Measurements from ENCODE around the gene SPPL2A.

Gene SPPL2A

DNA sequence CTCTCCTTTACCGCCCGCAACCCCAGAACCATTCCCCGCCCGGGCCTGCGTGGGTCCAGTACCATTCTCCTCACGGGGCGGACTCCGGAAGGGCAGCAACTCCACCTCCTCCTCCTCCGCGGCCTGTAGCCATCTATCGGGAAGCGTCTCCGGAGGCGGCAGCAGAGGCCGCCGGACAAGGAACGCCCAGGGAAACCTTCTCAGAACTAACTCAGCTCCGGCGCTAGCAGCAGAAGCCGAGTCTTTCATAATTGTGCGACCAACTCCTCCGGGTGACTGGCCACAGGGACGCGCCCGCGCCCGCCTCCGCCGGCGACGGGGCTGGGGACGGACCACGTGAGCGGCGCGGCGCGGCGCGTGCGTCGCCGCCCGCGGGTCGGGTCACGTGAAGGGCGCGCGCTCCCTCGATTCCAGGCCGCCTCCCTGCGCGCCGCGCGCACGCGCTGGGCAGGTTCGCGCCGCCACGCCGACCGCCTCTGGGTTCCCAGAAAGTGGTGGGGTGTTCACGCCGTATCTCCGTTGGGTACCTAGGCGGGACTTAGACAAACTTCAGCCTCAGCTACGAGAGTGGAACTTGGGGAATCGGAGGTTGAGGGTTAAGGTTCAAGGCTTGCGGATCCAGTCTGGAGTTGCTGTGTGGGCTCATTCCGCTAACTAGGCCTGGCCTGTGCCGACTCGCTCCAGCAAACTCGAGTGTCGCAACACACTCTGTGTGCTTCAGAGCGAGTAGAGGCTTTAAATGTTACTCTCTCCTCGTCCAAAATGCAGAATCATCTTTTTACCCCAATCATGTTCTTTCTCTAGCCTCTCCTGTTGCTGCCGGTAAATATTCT, 78.8 kb downstream of the SPPL2A start, which contains the start of gene TRPM7:
TRPM7 (minus strand) TSS at position 329 of the 833 bp plus-strand sequence; CDS start at position 65, 264 bp downstream.
- peak; percentile 85 to 87 for DNase-seq (ENCODE audit: low read depth in 2 of 2)

DNA sequence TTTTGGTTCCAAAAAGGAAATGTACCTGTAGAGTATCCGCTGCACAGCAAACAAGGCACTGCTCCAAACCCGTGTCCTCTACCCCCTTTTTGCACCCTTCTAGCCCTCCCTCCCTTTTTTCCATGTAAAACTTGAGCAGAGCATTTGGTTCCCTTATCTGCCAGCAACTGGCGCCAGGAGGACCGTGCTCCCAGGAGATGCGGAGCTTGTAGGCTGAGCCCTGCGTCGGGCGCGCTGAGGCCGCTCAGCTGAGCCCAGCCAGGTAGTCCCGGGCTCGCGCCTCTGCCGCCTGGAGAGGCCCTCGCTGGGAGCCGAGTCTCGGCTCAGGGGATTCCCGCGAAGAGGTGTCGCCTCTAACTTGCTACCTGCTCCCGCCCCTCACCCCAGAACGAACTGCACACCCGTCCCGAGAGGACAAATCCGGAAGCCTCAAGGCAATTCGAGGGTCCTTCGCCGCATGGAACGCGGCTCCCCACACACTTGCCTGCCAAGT, 79.5 kb downstream of the SPPL2A start:
- peak; percentile 60 to 72 for DNase-seq (ENCODE audit: low read depth in 2 of 2)

DNA sequence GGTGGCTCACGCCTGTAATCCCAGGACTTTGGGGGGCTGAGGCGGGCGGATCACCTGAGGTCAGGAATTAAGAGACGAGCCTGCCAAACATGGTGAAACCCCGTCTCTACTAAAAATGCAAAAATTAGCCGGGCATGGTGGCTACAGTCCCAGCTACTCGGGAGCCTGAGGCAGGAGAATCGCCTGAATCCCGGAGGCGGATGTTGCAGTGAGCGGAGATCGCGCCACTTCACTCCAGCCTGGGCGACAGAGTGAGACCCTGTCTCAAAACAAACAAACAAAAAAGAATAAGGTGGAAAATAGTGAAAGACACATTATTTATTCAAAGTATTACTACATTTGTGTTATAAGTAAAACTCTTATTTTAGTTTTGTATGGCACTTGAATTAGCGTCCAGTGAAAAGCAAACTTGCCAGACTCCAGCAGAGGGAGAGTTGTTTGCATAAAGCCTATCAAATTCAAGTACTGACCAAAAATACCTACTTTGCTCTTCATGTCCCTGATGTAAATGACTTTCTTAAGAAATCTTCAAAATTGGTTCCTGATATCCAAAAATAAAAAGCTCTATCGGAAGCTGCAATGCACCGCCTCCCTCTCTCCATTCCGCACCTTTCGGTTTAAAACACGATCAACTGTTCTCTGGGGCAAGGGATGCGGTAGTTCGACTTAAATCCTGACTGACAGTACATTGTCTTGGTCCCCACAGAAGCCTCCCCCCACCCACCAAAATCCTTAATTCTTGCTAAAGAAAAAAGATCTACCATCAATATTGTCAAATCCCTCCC, 80.1 kb downstream of the SPPL2A start:
- no peak for DNase-seq (ENCODE audit: low read depth in 2 of 2)

DNA sequence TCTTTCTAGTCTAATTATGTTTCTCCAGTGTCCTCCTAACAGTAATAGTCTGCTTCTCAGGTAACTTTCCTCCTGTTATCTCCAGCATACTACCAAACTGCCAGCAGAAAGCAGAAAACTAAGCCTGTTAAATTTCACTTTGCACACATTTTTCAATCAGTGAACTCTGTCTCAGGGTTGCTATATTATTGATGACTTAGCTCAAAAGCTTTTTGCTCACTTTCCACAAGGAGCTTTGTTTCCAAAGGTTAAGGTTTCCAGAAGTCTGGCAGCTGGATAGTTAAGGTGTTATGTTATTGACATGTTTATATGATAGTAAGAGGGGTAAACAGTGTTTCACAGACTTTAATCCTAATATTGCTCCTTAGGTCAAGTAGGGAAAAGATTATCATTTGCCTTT, 84.0 kb downstream of the SPPL2A start:
- DNase-seq (ENCODE audit: low read depth in 2 of 2): no peak

DNA sequence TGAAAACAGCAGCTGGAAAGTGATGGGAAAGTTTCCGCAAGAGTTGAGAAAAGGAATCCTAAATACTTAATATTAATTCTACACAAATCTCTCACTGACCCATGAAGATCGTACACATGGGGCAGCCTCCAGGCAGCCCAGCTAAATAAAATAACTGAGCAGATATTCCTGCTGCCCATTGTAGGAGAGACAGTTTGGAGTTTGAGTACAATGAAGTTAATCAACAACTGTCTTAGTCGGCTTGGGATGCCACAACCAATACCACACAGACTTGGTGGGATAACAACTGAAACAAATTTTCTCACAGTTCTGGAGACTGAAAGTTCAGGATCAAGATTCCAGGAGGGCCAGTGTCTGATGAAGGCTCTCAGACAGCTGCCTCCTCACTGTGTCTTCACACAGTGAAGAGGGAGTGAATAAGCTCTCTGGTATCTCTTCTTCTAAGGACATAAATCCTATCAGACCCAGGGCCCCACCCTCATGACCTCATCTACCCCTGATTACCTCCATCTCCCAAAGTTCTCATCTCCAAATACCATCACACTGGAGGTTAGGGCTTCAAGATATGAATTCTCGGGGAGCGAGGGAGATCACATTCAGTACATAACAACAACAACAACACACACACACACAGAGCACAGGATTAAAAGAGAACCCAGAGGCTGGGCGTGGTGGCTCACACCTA, 88.6 kb downstream of the SPPL2A start:
- DNase-seq (ENCODE audit: low read depth in 2 of 2): no peak

DNA sequence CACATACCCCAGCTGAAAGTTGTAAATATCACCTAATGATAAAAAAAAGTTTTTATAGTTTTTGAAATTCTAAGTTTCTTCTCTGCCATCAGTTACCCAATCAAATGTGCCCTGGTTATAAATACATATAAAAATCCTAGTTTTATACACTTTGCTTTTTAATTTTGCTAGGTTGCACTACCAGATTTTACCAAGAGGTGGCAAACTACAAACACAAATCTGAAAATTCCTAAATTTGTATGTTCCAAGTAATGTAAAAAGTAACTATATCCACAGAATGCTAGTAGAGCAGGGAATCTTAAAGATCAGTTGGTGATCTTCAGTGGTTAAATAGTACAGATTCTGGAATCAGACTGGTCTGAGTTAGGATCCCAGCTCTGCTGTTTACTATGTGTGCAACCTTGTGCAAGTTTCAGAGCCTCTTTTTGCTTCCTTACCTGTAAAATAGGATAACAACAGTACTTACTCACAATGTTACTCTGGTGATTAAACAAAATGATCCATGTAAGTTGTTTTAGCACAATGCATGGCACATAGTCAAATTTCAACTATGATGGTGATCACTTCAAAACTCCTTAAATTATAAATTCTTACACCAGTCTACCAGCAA, 89.9 kb downstream of the SPPL2A start:
- DNase-seq (ENCODE audit: low read depth in 2 of 2): no peak

DNA sequence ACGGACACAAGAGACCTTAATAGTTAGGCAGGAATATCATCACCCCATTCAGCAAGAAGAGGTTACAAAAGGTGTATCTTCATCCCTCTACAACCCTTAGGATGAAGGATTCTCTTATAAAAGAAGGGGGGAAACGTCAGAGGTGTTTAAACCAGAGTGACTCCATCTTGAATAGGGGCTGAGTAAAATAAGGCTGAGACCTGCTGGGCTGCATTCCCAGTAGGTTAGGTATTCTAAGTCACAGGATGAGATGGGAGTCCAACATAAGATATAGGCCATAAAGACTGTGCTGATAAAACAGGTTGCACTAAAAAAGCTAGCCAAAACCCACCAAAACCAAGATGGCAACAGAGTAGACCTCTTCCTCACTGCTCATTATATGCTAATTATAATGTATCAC, 95.4 kb downstream of the SPPL2A start:
- no peak for DNase-seq (ENCODE audit: low read depth in 2 of 2)

DNA sequence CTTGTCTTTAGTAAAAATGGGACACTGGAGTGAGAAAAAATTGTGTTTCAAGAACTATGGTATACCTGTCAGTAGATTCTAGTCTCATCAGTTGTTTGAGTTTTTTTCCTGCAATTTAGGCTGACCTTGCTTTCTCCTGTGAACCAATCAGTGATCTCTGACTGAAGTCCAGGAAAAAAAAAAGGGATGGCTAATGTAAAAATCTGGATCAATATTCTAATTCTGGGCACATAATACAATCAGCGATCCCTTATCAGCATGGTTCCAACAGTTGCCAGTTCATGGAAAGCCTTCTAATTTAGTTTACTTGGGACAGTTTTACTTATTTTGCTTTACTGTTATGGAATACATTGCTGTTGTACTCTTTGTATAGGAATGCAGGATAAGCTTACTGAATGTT, 95.9 kb downstream of the SPPL2A start:
- DNase-seq (ENCODE audit: low read depth in 2 of 2): no peak

DNA sequence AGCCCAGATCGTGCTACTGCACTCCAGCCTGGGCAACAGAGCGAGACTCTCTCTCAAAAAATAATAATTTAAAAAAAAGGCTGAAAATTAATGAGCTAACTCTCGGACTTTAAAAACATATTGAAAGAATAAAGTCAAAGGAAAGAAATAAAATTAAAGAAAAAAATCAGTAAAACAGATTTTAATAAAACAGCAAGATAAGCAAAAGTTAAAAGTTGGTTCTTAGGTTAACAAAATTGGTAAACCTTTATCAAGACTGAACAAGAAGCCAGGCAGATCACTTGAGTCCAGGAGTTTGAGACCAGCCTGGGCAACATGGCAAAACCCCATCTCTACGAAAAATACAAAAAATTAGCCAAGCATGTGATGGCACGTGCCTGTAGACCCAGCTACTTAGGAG, 99.6 kb downstream of the SPPL2A start:
- no peak for DNase-seq (ENCODE audit: low read depth in 2 of 2)

DNA sequence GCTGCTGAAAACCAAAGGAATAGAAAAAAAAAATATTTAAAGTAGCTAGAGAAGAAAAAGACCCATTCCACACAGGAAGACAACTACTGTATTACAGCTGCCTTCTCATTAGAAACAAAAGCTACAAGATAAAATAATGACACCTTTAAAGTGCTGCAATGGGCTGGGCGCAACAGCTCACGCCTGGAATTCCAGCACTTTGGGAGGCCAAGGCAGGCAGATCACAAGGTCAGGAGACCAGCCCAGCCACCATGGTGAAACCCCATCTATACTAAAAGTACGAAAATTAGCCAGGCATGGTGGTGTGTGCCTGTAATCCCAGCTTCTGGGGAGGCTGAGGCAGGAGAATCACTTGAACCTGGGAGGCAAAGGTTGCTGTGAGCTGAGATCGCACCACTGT, 110.0 kb downstream of the SPPL2A start:
- no peak for DNase-seq (ENCODE audit: low read depth in 2 of 2)

DNA sequence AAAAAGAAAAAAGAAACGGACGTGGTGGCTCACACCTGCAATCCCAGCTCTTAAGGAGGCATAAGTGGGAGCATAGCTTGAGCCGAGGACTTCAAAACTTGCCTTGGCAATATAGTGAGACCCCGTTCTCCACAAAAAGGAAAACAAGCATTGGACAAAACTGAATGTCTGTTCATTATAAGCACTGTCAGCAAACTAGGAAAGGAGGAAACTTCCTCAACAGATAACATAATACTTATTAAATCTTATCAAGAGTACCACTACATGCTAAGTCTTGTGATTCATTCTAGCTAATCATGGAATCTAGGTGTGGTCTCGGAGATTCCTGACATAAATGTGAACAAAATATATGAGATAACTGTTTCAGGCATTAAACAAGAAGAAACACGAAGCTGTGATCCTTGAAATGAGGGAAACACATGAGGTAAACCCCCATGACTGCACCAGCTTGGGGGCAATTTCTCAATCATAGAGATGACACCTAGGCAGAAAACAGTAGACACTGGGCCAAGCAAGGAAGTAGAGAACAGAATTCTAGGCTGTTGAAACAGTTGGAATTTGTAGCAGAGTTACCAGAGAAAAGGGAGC, 112.3 kb downstream of the SPPL2A start:
- no peak for DNase-seq (ENCODE audit: low read depth in 2 of 2)

DNA sequence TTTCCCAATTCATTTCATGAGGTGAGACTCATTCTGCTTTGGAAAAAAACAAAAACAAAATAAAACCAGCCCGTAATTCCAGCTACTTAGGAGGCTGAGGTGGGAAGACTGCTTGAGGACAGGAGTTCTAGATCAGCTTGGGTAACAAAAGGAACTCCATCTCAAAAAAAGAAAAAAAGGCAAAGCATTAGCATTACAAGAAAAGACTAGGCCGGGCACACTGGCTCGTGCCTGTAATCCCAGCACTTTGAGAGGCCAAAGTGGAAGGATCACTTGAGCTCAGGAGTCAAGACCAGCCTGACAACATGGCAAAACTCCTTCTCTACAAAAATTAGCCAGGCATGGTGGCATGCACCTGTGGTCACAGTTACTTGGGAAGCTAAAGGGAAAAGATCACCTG, 112.8 kb downstream of the SPPL2A start:
- DNase-seq (ENCODE audit: low read depth in 2 of 2): no peak
